ENCODE measurements around the gene RANBP3L. TPM values are rescaled to one million over a fixed set of nuclear protein-coding genes. Genes with fewer than 3 reads are reported as not detected.

Gene RANBP3L
- total and polyA plus RNA-seq, 4 donors: 0.33 to 9.2 (median 2.1) TPM

DNA sequence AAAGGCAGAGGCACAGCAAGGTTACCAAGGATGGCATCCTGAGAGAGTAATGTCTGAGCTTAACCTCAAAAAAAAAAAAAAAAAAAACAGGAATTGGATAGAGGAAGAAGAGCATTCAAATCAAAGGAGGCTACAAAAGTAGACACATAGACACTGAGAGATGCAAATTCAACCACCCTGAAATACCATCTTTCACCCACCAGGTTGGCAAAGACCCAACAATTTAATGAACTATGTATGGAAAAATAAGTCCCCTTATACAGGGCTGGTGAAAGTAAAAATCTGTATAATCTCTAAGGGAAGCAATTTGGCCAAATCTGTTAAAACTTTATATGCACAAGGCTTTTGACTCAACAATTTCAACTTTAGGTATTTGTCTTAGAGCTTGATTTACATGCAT, 64.9 kb downstream of the RANBP3L start:
- peaks cover 3 to 45% (median 30%) of the 10 kb centered on the region in 4 donors for H3K4me1 ChIP-seq (ENCODE audit: control insufficient read depth in 4 of 4, insufficient read depth in 4 of 4, low read length in 3 of 4)
- H3K36me3 ChIP-seq (ENCODE audit: control insufficient read depth in 4 of 4, insufficient read depth in 3 of 4, low read depth in 1 of 4, low read length in 3 of 4): no peaks in the 10 kb centered on the region
- peak overlapping the region; percentile 9 to 28 for H3K9ac ChIP-seq (ENCODE audit: low read depth in 1 of 2, low read length in 2 of 2)
- H3K9me3 ChIP-seq (ENCODE audit: control insufficient read depth in 4 of 4, low read length in 3 of 4): no peaks in the 10 kb centered on the region
- no peak for DNase-seq (ENCODE audit: low spot score)
- TF ChIP-seq, protein P1, sequence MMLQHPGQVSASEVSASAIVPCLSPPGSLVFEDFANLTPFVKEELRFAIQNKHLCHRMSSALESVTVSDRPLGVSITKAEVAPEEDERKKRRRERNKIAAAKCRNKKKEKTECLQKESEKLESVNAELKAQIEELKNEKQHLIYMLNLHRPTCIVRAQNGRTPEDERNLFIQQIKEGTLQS (IDR thresholded peaks at IDR 0.05): no peak
- TF ChIP-seq GABPA (IDR thresholded peaks at IDR 0.05 in 1 of 2, conservative IDR thresholded peaks at IDR 0.05 in 1 of 2) (no peak), HNF4G (IDR thresholded peaks at IDR 0.05) (no peak), SP1 (IDR thresholded peaks at IDR 0.05) (no peak)
- TF ChIP-seq, protein P2, sequence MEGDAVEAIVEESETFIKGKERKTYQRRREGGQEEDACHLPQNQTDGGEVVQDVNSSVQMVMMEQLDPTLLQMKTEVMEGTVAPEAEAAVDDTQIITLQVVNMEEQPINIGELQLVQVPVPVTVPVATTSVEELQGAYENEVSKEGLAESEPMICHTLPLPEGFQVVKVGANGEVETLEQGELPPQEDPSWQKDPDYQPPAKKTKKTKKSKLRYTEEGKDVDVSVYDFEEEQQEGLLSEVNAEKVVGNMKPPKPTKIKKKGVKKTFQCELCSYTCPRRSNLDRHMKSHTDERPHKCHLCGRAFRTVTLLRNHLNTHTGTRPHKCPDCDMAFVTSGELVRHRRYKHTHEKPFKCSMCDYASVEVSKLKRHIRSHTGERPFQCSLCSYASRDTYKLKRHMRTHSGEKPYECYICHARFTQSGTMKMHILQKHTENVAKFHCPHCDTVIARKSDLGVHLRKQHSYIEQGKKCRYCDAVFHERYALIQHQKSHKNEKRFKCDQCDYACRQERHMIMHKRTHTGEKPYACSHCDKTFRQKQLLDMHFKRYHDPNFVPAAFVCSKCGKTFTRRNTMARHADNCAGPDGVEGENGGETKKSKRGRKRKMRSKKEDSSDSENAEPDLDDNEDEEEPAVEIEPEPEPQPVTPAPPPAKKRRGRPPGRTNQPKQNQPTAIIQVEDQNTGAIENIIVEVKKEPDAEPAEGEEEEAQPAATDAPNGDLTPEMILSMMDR (IDR thresholded peaks at IDR 0.05; ENCODE audit: low read depth, low read length, missing input control): no peak
- TF ChIP-seq, protein P3, sequence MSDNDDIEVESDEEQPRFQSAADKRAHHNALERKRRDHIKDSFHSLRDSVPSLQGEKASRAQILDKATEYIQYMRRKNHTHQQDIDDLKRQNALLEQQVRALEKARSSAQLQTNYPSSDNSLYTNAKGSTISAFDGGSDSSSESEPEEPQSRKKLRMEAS (IDR thresholded peaks at IDR 0.05): no peak
- no peak overlapping the region for H3K4me3 ChIP-seq (ENCODE audit: low read depth in 1 of 3, low read length in 3 of 3)
- H3K27me3 ChIP-seq (ENCODE audit: control insufficient read depth in 4 of 4, insufficient read depth in 4 of 4, low read length in 3 of 4): no peaks in the 10 kb centered on the region
- no peak overlapping the region for H3K27ac ChIP-seq (ENCODE audit: low read depth in 1 of 2, low read length in 2 of 2)

DNA sequence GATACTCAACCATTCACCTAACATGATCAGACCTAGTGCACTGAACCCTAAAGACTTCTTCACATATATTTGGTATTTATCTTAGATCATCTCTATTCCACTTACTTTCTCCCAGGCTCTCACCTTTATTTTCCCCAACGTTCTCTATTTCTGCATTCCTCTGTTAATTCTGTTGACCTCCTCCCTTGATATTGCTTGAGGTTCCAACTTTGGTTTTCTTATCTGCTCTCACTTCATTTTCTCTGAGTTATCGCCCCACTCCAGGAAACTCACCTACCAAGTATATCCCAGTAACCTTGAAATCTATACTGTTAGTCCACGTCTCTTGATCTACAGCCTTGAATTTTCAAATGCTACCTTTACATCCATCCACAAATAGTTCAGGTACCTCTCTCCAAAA, 69.2 kb downstream of the RANBP3L start:
- Histone ChIP-seq H3K27me3 (ENCODE audit: control insufficient read depth in 4 of 4, insufficient read depth in 4 of 4, low read length in 3 of 4) (no peaks in the 10 kb centered on the region), H3K4me1 (ENCODE audit: control insufficient read depth in 4 of 4, insufficient read depth in 4 of 4, low read length in 3 of 4) (peaks cover 0 to 31% (median 21%) of the 10 kb centered on the region in 4 donors), H3K27ac (ENCODE audit: low read depth in 1 of 2, low read length in 2 of 2) (no peak overlapping the region), H3K36me3 (ENCODE audit: control insufficient read depth in 4 of 4, insufficient read depth in 3 of 4, low read depth in 1 of 4, low read length in 3 of 4) (no peaks in the 10 kb centered on the region), H3K9ac (ENCODE audit: low read depth in 1 of 2, low read length in 2 of 2) (no peak overlapping the region), H3K4me3 (ENCODE audit: low read depth in 1 of 3, low read length in 3 of 3) (no peak overlapping the region), H3K9me3 (ENCODE audit: control insufficient read depth in 4 of 4, low read length in 3 of 4) (no peaks in the 10 kb centered on the region)
- 86% methylated on average over 3 of the region's 3 CpGs for WGBS
- DNase-seq (ENCODE audit: low spot score): no peak
- TF ChIP-seq, protein P2 (IDR thresholded peaks at IDR 0.05; ENCODE audit: low read depth, low read length, missing input control): no peak
- TF ChIP-seq, protein P3 (IDR thresholded peaks at IDR 0.05): no peak
- TF ChIP-seq FOXA1 (IDR thresholded peaks at IDR 0.05): no peak
- TF ChIP-seq, protein P4, sequence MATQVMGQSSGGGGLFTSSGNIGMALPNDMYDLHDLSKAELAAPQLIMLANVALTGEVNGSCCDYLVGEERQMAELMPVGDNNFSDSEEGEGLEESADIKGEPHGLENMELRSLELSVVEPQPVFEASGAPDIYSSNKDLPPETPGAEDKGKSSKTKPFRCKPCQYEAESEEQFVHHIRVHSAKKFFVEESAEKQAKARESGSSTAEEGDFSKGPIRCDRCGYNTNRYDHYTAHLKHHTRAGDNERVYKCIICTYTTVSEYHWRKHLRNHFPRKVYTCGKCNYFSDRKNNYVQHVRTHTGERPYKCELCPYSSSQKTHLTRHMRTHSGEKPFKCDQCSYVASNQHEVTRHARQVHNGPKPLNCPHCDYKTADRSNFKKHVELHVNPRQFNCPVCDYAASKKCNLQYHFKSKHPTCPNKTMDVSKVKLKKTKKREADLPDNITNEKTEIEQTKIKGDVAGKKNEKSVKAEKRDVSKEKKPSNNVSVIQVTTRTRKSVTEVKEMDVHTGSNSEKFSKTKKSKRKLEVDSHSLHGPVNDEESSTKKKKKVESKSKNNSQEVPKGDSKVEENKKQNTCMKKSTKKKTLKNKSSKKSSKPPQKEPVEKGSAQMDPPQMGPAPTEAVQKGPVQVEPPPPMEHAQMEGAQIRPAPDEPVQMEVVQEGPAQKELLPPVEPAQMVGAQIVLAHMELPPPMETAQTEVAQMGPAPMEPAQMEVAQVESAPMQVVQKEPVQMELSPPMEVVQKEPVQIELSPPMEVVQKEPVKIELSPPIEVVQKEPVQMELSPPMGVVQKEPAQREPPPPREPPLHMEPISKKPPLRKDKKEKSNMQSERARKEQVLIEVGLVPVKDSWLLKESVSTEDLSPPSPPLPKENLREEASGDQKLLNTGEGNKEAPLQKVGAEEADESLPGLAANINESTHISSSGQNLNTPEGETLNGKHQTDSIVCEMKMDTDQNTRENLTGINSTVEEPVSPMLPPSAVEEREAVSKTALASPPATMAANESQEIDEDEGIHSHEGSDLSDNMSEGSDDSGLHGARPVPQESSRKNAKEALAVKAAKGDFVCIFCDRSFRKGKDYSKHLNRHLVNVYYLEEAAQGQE (IDR thresholded peaks at IDR 0.05): no peak
- TF ChIP-seq FOXA2 (IDR thresholded peaks at IDR 0.05): no peak
- TF ChIP-seq, protein P1 (IDR thresholded peaks at IDR 0.05): no peak
- TF ChIP-seq RAD21 (IDR thresholded peaks at IDR 0.05): no peak
- TF ChIP-seq YY1 (IDR thresholded peaks at IDR 0.05): no peak
- no peak for TF ChIP-seq JUND (IDR thresholded peaks at IDR 0.05)
- no peak for TF ChIP-seq EGR1 (IDR thresholded peaks at IDR 0.05; ENCODE audit: low read depth in 2 of 2)
- no peak for TF ChIP-seq GABPA (IDR thresholded peaks at IDR 0.05 in 1 of 2, conservative IDR thresholded peaks at IDR 0.05 in 1 of 2)

Measured in liver (tissue), 9 donors.